GM12878 (cell line): Measurements from ENCODE around the gene LDLRAD4. TPM values are rescaled to one million over a fixed set of nuclear protein-coding genes. Genes with fewer than 3 reads are reported as not detected.

ENCODE experiments used
- ATAC-seq: fragments of 200-7000 bp; cut with Tn5 transposase; 3 replicates; pipeline ENCODE4 v1.9.1; 2020; ENCODE audit warnings: mild to moderate bottlenecking, moderate library complexity
- BruUV-seq: library from RNA; stranded (reverse); fragments of 400-500 nt; replicated peaks from 2 replicates; lab custom pipeline; 2021; lab: Mats Ljungman, UMichigan
- CTCF ChIA-PET: fragments of 300-600 bp; sonication (Branson Sonifier 250); formaldehyde crosslinking; extraction: SDS; loops from one replicate; lab custom pipeline; 2021; ENCODE audit warnings: inconsistent platforms; lab: Yijun Ruan, JAX
- POLR2A ChIA-PET: fragments of 350-600 bp; formaldehyde crosslinking; extraction: SDS; loops from one replicate; lab custom pipeline; 2021; ENCODE audit warnings: inconsistent platforms; lab: Charles Lee
- RAD21 ChIA-PET: fragments of 300-600 bp; sonication (Branson Sonifier 250); formaldehyde crosslinking; loops from one replicate; lab custom pipeline; 2023; ENCODE audit warnings: antibody characterized with exemption; ENCODE audit not compliant: unreplicated experiment; lab: Charles Lee
- SMC1A ChIA-PET: fragments of 300-600 bp; sonication (Branson Sonifier 250); formaldehyde crosslinking; loops from one replicate; lab custom pipeline; 2023; ENCODE audit not compliant: unreplicated experiment, uncharacterized antibody; lab: Charles Lee
- DNase-seq: peaks from one replicate; pipeline ENCODE4 v3.0.0-alpha.2; 2011; ENCODE audit warnings: low read depth, low spot score
- FAIRE-seq: peaks from 3 replicates; lab custom pipeline; 2011; peaks lifted over from hg19 to GRCh38; lab: Jason Lieb, UNC
- H2AFZ ChIP-seq: 2 replicates; pipeline ENCODE4 v1.6.0; 2011; ENCODE audit warnings: low read depth, low read length, control low read depth; ENCODE audit not compliant: control insufficient read depth
- H3K27ac ChIP-seq: 2 replicates; pipeline ENCODE4 v1.5.1; 2011; ENCODE audit warnings: control low read depth; ENCODE audit not compliant: control insufficient read depth, insufficient read depth
- H3K27me3 ChIP-seq, 2 experiments: replicated peaks in 1 of 2; 2 replicates each; pipeline versions ENCODE4 v1.6.0 to v1.6.1; 2011; ENCODE audit warnings: low read length in 1 of 2; ENCODE audit not compliant: control insufficient read depth in 2 of 2, insufficient read depth in 2 of 2
- H3K36me3 ChIP-seq, 2 experiments: 2 replicates each; pipeline ENCODE4 v1.5.1; 2011; ENCODE audit warnings: low read length in 1 of 2; ENCODE audit not compliant: control insufficient read depth in 2 of 2, insufficient read depth in 2 of 2
- H3K4me1 ChIP-seq: 2 replicates; pipeline ENCODE4 v1.6.1; 2011; ENCODE audit warnings: mild to moderate bottlenecking, low read length, moderate library complexity, mixed read lengths; ENCODE audit not compliant: control insufficient read depth, insufficient read depth
- H3K4me2 ChIP-seq: 2 replicates; pipeline ENCODE4 v1.6.0; 2011; ENCODE audit warnings: control low read depth; ENCODE audit not compliant: control insufficient read depth, insufficient read depth
- H3K4me3 ChIP-seq: fragments of 200-600 bp; sonication (generic); 2 replicates; pipeline ENCODE4 v1.5.1; 2016
- H3K79me2 ChIP-seq: 2 replicates; pipeline ENCODE4 v1.6.0; 2011; ENCODE audit warnings: low read length; ENCODE audit not compliant: control insufficient read depth, insufficient read depth
- H3K9ac ChIP-seq: 2 replicates; pipeline ENCODE4 v1.8.0; 2011; ENCODE audit warnings: low read length, control low read depth, mixed read lengths; ENCODE audit not compliant: control insufficient read depth, insufficient read depth
- H3K9me3 ChIP-seq: replicated peaks from 3 replicates; pipeline ENCODE4 v1.5.1; 2011; ENCODE audit warnings: mild to moderate bottlenecking, low read length; ENCODE audit not compliant: control insufficient read depth, insufficient read depth
- H4K20me1 ChIP-seq: 2 replicates; pipeline ENCODE4 v1.6.0; 2011; ENCODE audit not compliant: control insufficient read depth, insufficient read depth
- CHD4 ChIP-seq: fragments of 200-600 bp; sonication (generic); IDR thresholded peaks from 2 replicates; pipeline ENCODE4 v1.6.1; 2016; ENCODE audit warnings: mild to moderate bottlenecking
- CREB1 ChIP-seq: IDR thresholded peaks from 2 replicates; pipeline ENCODE4 v1.6.1; 2012; ENCODE audit warnings: low read depth, mild to moderate bottlenecking, inconsistent platforms
- E2F8 ChIP-seq: fragments of 450-650 bp; IDR thresholded peaks from 2 replicates; pipeline ENCODE4 v1.6.1; 2018; ENCODE audit warnings: mild to moderate bottlenecking, low read depth, moderate library complexity; ENCODE audit not compliant: partially characterized antibody
- ELK1 ChIP-seq: IDR thresholded peaks from 2 replicates; pipeline ENCODE4 v1.6.1; 2012; ENCODE audit warnings: low read depth, low read length, improper control_type of control experiment
- POLR2AphosphoS2 ChIP-seq: IDR thresholded peaks from 2 replicates; pipeline ENCODE4 v1.6.1; 2011; ENCODE audit warnings: low read depth, mild to moderate bottlenecking, low read length, improper control_type of control experiment, moderate library complexity
- PRDM15 ChIP-seq: fragments of 450-650 bp; formaldehyde crosslinking; IDR thresholded peaks from 2 replicates; pipeline ENCODE4 v1.4.0; 2020; ENCODE audit warnings: mild to moderate bottlenecking, moderate library complexity
- WGBS: methylation state at CpG from one replicate; pipeline ENCODE4 v1.1.6; 2016; ENCODE audit warnings: low lambda C conversion rate; ENCODE audit not compliant: insufficient replicate concordance, insufficient coverage; ENCODE audit errors: missing lambda C conversion rate; 5-methylcytosine and 5-hydroxymethylcytosine counted together
- in situ Hi-C: fragments of 300-500 bp; cut with MboI; formaldehyde crosslinking; loops from 9 replicates; pipeline ENCODE4 v1.14.3; 2018; ENCODE audit warnings: mixed read lengths
- intact Hi-C: fragments of 100-400 bp; cut with micrococcal nuclease; formaldehyde crosslinking; loops from one replicate; pipeline ENCODE4 v1.14.2; 2022; ENCODE audit not compliant: unreplicated experiment
- polyA plus RNA-seq, 11 experiments: library from polyadenylated mRNA; depleted of rRNA in 4 of 11; unstranded in 6 of 11; stranded (reverse) in 5 of 11; fragments of >200 nt; fragmentation: Nextera tagmentation in 4 of 11; fragmentation: Illumina TruSeq in 1 of 11; extraction: Ambion mirVana in 4 of 11; extraction: Trizol in 1 of 11; gene quantifications; 1 replicate in 1 of 11; 2 replicates in 10 of 11; pipeline versions ENCODE4 v1.2.1 to v1.2.3, GENCODE V29; 2011 to 2016; ENCODE audit warnings: inconsistent platforms in 2 of 11, missing spikeins in 2 of 11, low read depth in 1 of 11
- total RNA-seq, 4 experiments: library from RNA; depleted of rRNA in 3 of 4; stranded (reverse); fragments of >200 nt in 3 of 4; fragmentation: Illumina TruSeq in 1 of 4; extraction: Trizol in 1 of 4; gene quantifications; 2 replicates each; pipeline versions ENCODE4 v1.2.1 to v1.2.3, GENCODE V29; 2013 to 2021

The LDLRAD4 gene
- total and polyA plus RNA-seq, 10 of the 15 experiments (the other 5 are each of a cell fraction or from before 2014, with no cell fraction given): 2.7 to 16.8 (median 11.2) TPM

GRCh38 chr18:13291299-13291698, 72.7 kb downstream of the LDLRAD4 start:
- Histone ChIP-seq H3K79me2 (no peaks in the 10 kb centered on the region), H3K36me3 (no peaks in the 10 kb centered on the region), H4K20me1 (no peaks in the 10 kb centered on the region), H3K27ac (no peak overlapping the region), H3K4me2 (no peak overlapping the region), H2AFZ (no peak overlapping the region), H3K27me3 (no peaks in the 10 kb centered on the region; a peak in 1 of 4 replicates), H3K9ac (no peak overlapping the region), H3K9me3 (no peaks in the 10 kb centered on the region), H3K4me1 (no peaks in the 10 kb centered on the region), H3K4me3 (no peak overlapping the region)
- FAIRE-seq (no peak), DNase-seq (no peak), ATAC-seq (no peak)
- ChIA-PET RAD21 (no interaction called here), SMC1A (interaction anchor here (1.3 to 2.1 kb wide), 2 partner anchors 12 to 338 kb away, joined by 3 to 10 read pairs; no protein-coding TSS in a partner anchor), CTCF (interaction anchor here (1.2 kb wide), 1 partner anchor 75 kb away, joined by 4 read pairs; no protein-coding TSS in a partner anchor), POLR2A (no interaction called here)
- TF ChIP-seq ELK1 (no peak), CREB1 (no peak)
- in situ Hi-C loops: no loop called here
- BruUV-seq: no TSS peak
- WGBS: 46% methylated on average over 8 of the region's 8 CpGs
- intact Hi-C loops: loop anchor here (10.0 kb wide), 1 partner anchor 56 kb away; no protein-coding TSS in a partner anchor

- ATAC-seq: no peak
- WGBS: 41% methylated on average over 7 of the region's 7 CpGs
- CTCF ChIA-PET: no interaction called here
- TF ChIP-seq PRDM15 (no peak), POLR2AphosphoS2 (no peak), CHD4 (no peak), E2F8 (no peak)
Observed at GRCh38 chr18:13291745-13292447, 73.3 kb downstream of the LDLRAD4 start.

More at GRCh38 chr18:13291745-13292447, 73.3 kb downstream of the LDLRAD4 start:
- SMC1A ChIA-PET: interaction anchor here (2.1 kb wide), 1 partner anchor 13 kb away, joined by 10 read pairs; no protein-coding TSS in a partner anchor
- Histone ChIP-seq H4K20me1 (no peaks in the 10 kb centered on the region), H3K27ac (no peak overlapping the region), H3K79me2 (no peaks in the 10 kb centered on the region), H3K9ac (no peak overlapping the region), H2AFZ (no peak overlapping the region), H3K36me3 (no peaks in the 10 kb centered on the region), H3K27me3 (no peaks in the 10 kb centered on the region; a peak in 1 of 4 replicates), H3K4me1 (no peaks in the 10 kb centered on the region), H3K4me2 (no peak overlapping the region), H3K4me3 (no peak overlapping the region), H3K9me3 (no peaks in the 10 kb centered on the region)
- in situ Hi-C loops (no loop called here), intact Hi-C loops (loop anchor here (10.0 kb wide), 1 partner anchor 57 kb away; no protein-coding TSS in a partner anchor)
- RAD21 ChIA-PET: no interaction called here
- POLR2A ChIA-PET: no interaction called here
- no TSS peak for BruUV-seq
- no peak for DNase-seq
- FAIRE-seq: no peak
